HK-2 (cell line): Measurements from ENCODE around the gene CS.
A peak's percentile ranks its signal among the peaks of the same experiment; 100 is the strongest.
"Not testable (repeated sequence)": the region's sequence is repeated elsewhere in the genome, so short reads cannot be mapped to it uniquely, and the experiment has no call there.

Experiments
- DNase-seq: peaks from one replicate; pipeline ENCODE4 v3.0.0-alpha.2; 2018; ENCODE audit not compliant: unreplicated experiment

Gene CS

GRCh38 chr12:56299853-56300643 is at the start of gene CS:
Gene CS, minus strand, starts transcription at chr12:56300330. Its CDS starts 129 bp downstream, at chr12:56300201.
- peak; percentile 97 for DNase-seq

GRCh38 chr12:56348776-56349175 is 48.6 kb upstream of the CS start:
- no peak for DNase-seq

- not testable (repeated sequence) for DNase-seq
Observed at GRCh38 chr12:56347255-56347654, 47.1 kb upstream of the CS start.

GRCh38 chr12:56346675-56347074 is 46.5 kb upstream of the CS start:
- peak; percentile 24 for DNase-seq

- not testable (repeated sequence) for DNase-seq
Observed at GRCh38 chr12:56342290-56342689, 42.2 kb upstream of the CS start.

GRCh38 chr12:56341616-56342015 is 41.5 kb upstream of the CS start:
- no peak for DNase-seq

GRCh38 chr12:56339158-56339422 is 39.0 kb upstream of the CS start:
- no peak for DNase-seq

GRCh38 chr12:56338308-56339157 is 38.4 kb upstream of the CS start, which contains the start of gene IL23A:
Gene IL23A, plus strand, starts transcription at chr12:56338884. Its CDS starts 161 bp downstream, at chr12:56339045.
- DNase-seq, result peak; percentile 80

- DNase-seq, result no peak
Observed at GRCh38 chr12:56337753-56338251, 37.7 kb upstream of the CS start.

- no peak for DNase-seq
Observed at GRCh38 chr12:56336361-56337167, 36.4 kb upstream of the CS start.

GRCh38 chr12:56335527-56335926 is 35.4 kb upstream of the CS start:
- not testable (repeated sequence) for DNase-seq

- no peak for DNase-seq
Observed at GRCh38 chr12:56334490-56334793, 34.3 kb upstream of the CS start.

- DNase-seq, result peak; percentile 97
Observed at GRCh38 chr12:56333679-56334489, 33.8 kb upstream of the CS start, which contains the start of gene PAN2. Gene PAN2, minus strand, starts transcription at chr12:56334000. Its CDS starts 906 bp downstream, at chr12:56333094.

GRCh38 chr12:56333197-56333678 is 33.1 kb upstream of the CS start:
- no peak for DNase-seq

- no peak for DNase-seq
Observed at GRCh38 chr12:56332512-56333196, 32.5 kb upstream of the CS start.

- no peak for DNase-seq
Observed at GRCh38 chr12:56330936-56331490, 30.9 kb upstream of the CS start.

GRCh38 chr12:56326533-56326932 is 26.4 kb upstream of the CS start:
- DNase-seq, result no peak

- DNase-seq, result no peak
Observed at GRCh38 chr12:56326126-56326525, 26.0 kb upstream of the CS start.

GRCh38 chr12:56324206-56324605 is 24.1 kb upstream of the CS start:
- DNase-seq, result no peak

GRCh38 chr12:56321610-56322009 is 21.5 kb upstream of the CS start:
- not testable (repeated sequence) for DNase-seq
